K562 (cell line): Measurements from ENCODE around the gene ERLEC1. TPM values are rescaled to one million over a fixed set of nuclear protein-coding genes. Genes with fewer than 3 reads are reported as not detected.

Experiments used
- ATAC-seq: fragments of 200-7000 bp; cut with Tn5 transposase; 3 replicates; pipeline ENCODE4 v1.9.1; 2020; ENCODE audit warnings: moderate library complexity
- BruUV-seq: library from RNA; stranded (reverse); fragments of 400-500 nt; replicated peaks from 2 replicates; lab custom pipeline; 2021; lab: Mats Ljungman, UMichigan
- CTCF ChIA-PET: fragments of 300-600 bp; formaldehyde crosslinking; extraction: SDS; loops from one replicate; lab custom pipeline; 2021; ENCODE audit warnings: low intra/inter-chr PET ratio; lab: Yijun Ruan, JAX
- POLR2A ChIA-PET: fragments of 300-600, 350-650 bp; sonication (Branson Sonifier 250); formaldehyde crosslinking; extraction: SDS; loops from one replicate; lab custom pipeline; 2021; ENCODE audit warnings: antibody characterized with exemption, inconsistent platforms; lab: Yijun Ruan, JAX
- DNase-seq, 4 experiments: peaks; one replicate each; pipeline versions ENCODE4 v3.0.0 to v3.0.0-alpha.2; 2011 to 2018; ENCODE audit warnings: low spot score in 3 of 4, mixed read lengths in 3 of 4; ENCODE audit errors: extremely low read depth in 1 of 4
- FAIRE-seq: peaks from 2 replicates; lab custom pipeline; 2011; peaks lifted over from hg19 to GRCh38; lab: Jason Lieb, UNC
- H2AFZ ChIP-seq: 2 replicates; pipeline ENCODE4 v1.6.0; 2011; ENCODE audit warnings: low read depth, low read length, control low read depth, inconsistent platforms
- H3K27ac ChIP-seq: fragments of 200-600 bp; 3 replicates; pipeline ENCODE4 v1.8.0; 2011; ENCODE audit warnings: low read depth, mild to moderate bottlenecking, control low read depth, inconsistent platforms, low read length, moderate library complexity, mixed read lengths; ENCODE audit errors: extremely low read depth
- H3K27me3 ChIP-seq, 2 experiments: fragments of 300-600 bp in 1 of 2; 2 replicates in 1 of 2; 3 replicates in 1 of 2; pipeline versions ENCODE4 v1.6.0 to v1.8.0; 2011; ENCODE audit warnings: inconsistent platforms in 2 of 2, low read length in 2 of 2, mild to moderate bottlenecking in 1 of 2, mixed read lengths in 1 of 2, moderate library complexity in 1 of 2; ENCODE audit not compliant: control insufficient read depth in 2 of 2, insufficient read depth in 2 of 2
- H3K36me3 ChIP-seq: fragments of 300-600 bp; 3 replicates; pipeline ENCODE4 v1.8.0; 2011; ENCODE audit warnings: mild to moderate bottlenecking, low read length, inconsistent platforms; ENCODE audit not compliant: control insufficient read depth, insufficient read depth
- H3K4me1 ChIP-seq, 2 experiments: fragments of 200-600 bp in 1 of 2; replicated peaks in 1 of 2; 2 replicates in 1 of 2; 3 replicates in 1 of 2; pipeline versions ENCODE4 v1.5.1 to v1.8.0; 2011; ENCODE audit warnings: inconsistent platforms in 2 of 2, low read length in 2 of 2, mild to moderate bottlenecking in 1 of 2, mixed read lengths in 1 of 2, moderate library complexity in 1 of 2; ENCODE audit not compliant: control insufficient read depth in 2 of 2, insufficient read depth in 2 of 2
- H3K4me2 ChIP-seq: 2 replicates; pipeline ENCODE4 v1.6.1; 2011; ENCODE audit warnings: low read length, control low read depth, inconsistent platforms, mixed read lengths; ENCODE audit not compliant: insufficient read depth
- H3K4me3 ChIP-seq: fragments of 200-600 bp; sonication (generic), shearing (Covaris generic); 2 replicates; pipeline ENCODE4 v1.5.1; 2016; ENCODE audit warnings: control low read depth, inconsistent platforms
- H3K79me2 ChIP-seq: fragments of 200-600 bp; 3 replicates; pipeline ENCODE4 v1.8.0; 2011; ENCODE audit warnings: low read length, inconsistent platforms; ENCODE audit not compliant: control insufficient read depth, insufficient read depth
- H3K9ac ChIP-seq, 2 experiments: 2 replicates each; pipeline versions ENCODE4 v1.6.0 to v1.6.1; 2011; ENCODE audit warnings: low read depth in 2 of 2, low read length in 2 of 2, control low read depth in 1 of 2, inconsistent platforms in 1 of 2, mild to moderate bottlenecking in 1 of 2, mixed read lengths in 1 of 2; ENCODE audit not compliant: insufficient read depth in 1 of 2
- H3K9me1 ChIP-seq: one replicate; pipeline ENCODE4 v1.6.0; 2011; ENCODE audit warnings: inconsistent platforms, mild to moderate bottlenecking, low read length, moderate library complexity; ENCODE audit not compliant: control insufficient read depth, insufficient read depth
- H3K9me3 ChIP-seq: replicated peaks from 2 replicates; pipeline ENCODE4 v1.5.1; 2011; ENCODE audit warnings: low read depth, low read length, inconsistent platforms; ENCODE audit not compliant: control insufficient read depth, insufficient read depth
- H4K20me1 ChIP-seq: replicated peaks from 2 replicates; pipeline ENCODE4 v1.6.1; 2011; ENCODE audit warnings: low read length, inconsistent platforms, mixed read lengths; ENCODE audit not compliant: control insufficient read depth, insufficient read depth
- ARID3B ChIP-seq: fragments of 250-450 bp; sonication (Bioruptor Pico); IDR thresholded peaks from 2 replicates; pipeline ENCODE4 v1.4.0; 2020; ENCODE audit warnings: borderline replicate concordance
- ATF3 ChIP-seq, 2 experiments: fragments of 450-650 bp in 1 of 2; sonication (generic) in 1 of 2; formaldehyde crosslinking in 1 of 2; IDR thresholded peaks in 1 of 2; conservative IDR thresholded peaks in 1 of 2; 2 replicates each; pipeline versions ENCODE4 v1.6.1 to v1.8.1; 2016 to 2023; ENCODE audit warnings: mild to moderate bottlenecking in 2 of 2, moderate library complexity in 2 of 2, inconsistent platforms in 1 of 2, missing genetic modification reagents in 1 of 2
- C11orf30 ChIP-seq: fragments of 450-650 bp; IDR thresholded peaks from 2 replicates; pipeline ENCODE4 v1.6.1; 2016; ENCODE audit warnings: low read depth, mild to moderate bottlenecking
- ESRRB ChIP-seq: fragments of 250-450 bp; sonication (Bioruptor Pico); IDR thresholded peaks from 2 replicates; pipeline ENCODE4 v1.5.0; 2020; ENCODE audit warnings: mild to moderate bottlenecking, moderate library complexity, borderline replicate concordance
- GTF2F1 ChIP-seq: IDR thresholded peaks from 2 replicates; pipeline ENCODE4 v1.6.1; 2011; ENCODE audit warnings: low read depth, low read length, improper control_type of control experiment
- HNRNPLL ChIP-seq: fragments of 200-400 bp; formaldehyde crosslinking; IDR thresholded peaks from 2 replicates; pipeline ENCODE4 v1.6.1; 2017; ENCODE audit warnings: low read length, low read depth, mild to moderate bottlenecking; ENCODE audit not compliant: poor library complexity, severe bottlenecking
- PCBP2 ChIP-seq: fragments of 200-400 bp; formaldehyde crosslinking; IDR thresholded peaks from 2 replicates; pipeline ENCODE4 v1.6.1; 2018; ENCODE audit warnings: low read length, low read depth, mild to moderate bottlenecking, moderate library complexity; ENCODE audit not compliant: poor library complexity, severe bottlenecking
- RHOXF2B ChIP-seq: fragments of 250-450 bp; sonication (Bioruptor Pico); conservative IDR thresholded peaks from 2 replicates; pipeline ENCODE4 v1.5.1; 2021
- THRB ChIP-seq: fragments of 450-650 bp; formaldehyde crosslinking; conservative IDR thresholded peaks from 2 replicates; pipeline ENCODE4 v1.4.0; 2022; ENCODE audit warnings: mild to moderate bottlenecking, missing genetic modification characterization
- WHSC1 ChIP-seq: IDR thresholded peaks from one replicate; pipeline ENCODE4 v1.6.1; 2012; ENCODE audit warnings: low read length, control low read depth, inconsistent platforms
- XRCC5 ChIP-seq: fragments of 200-400 bp; formaldehyde crosslinking; IDR thresholded peaks from 2 replicates; pipeline ENCODE4 v1.6.1; 2017; ENCODE audit warnings: low read depth, mild to moderate bottlenecking, low read length
- ZBTB11 ChIP-seq, 3 experiments: fragments of 200-800 bp in 1 of 3; fragments of 250-450 bp in 1 of 3; fragments of 450-650 bp in 1 of 3; sonication (Bioruptor Pico) in 1 of 3; sonication (Bioruptor generic) in 1 of 3; formaldehyde crosslinking in 1 of 3; IDR thresholded peaks; 2 replicates each; pipeline versions ENCODE4 v1.6.1 to v1.8.0; 2016 to 2022; ENCODE audit warnings: mild to moderate bottlenecking in 2 of 3, missing genetic modification characterization in 2 of 3, missing compliant biosample characterization in 1 of 3, moderate library complexity in 1 of 3
- ZNF217 ChIP-seq: sonication (generic); formaldehyde crosslinking; IDR thresholded peaks from 2 replicates; pipeline ENCODE4 v1.8.0; 2022; ENCODE audit warnings: mild to moderate bottlenecking, missing genetic modification reagents
- ZNF316 ChIP-seq: fragments of 450-650 bp; IDR thresholded peaks from 2 replicates; pipeline ENCODE4 v1.6.1; 2016
- in situ Hi-C: fragments of 300-500 bp; cut with MboI; formaldehyde crosslinking; loops from 4 replicates; pipeline ENCODE4 v1.15.0; 2018; ENCODE audit warnings: inconsistent platforms, mixed read lengths
- intact Hi-C: fragments of 100-400 bp; cut with micrococcal nuclease; formaldehyde crosslinking; loops from 2 replicates; pipeline ENCODE4 v1.14.2; 2022
- polyA plus RNA-seq, 8 experiments: library from polyadenylated mRNA; depleted of rRNA in 4 of 8; stranded (reverse) in 5 of 8; unstranded in 3 of 8; fragments of >200 nt; fragmentation: Nextera tagmentation in 2 of 8; fragmentation: Illumina TruSeq in 1 of 8; extraction: Ambion mirVana in 2 of 8; extraction: Trizol in 1 of 8; gene quantifications; 2 replicates each; pipeline versions ENCODE4 v1.2.1 to v1.2.3, GENCODE V29; 2011 to 2014; ENCODE audit warnings: inconsistent platforms in 1 of 8, missing spikeins in 1 of 8
- total RNA-seq, 7 experiments: library from RNA; depleted of rRNA in 6 of 7; stranded (reverse); fragments of >200 nt in 6 of 7; fragmentation: Illumina TruSeq in 2 of 7; extraction: Trizol in 2 of 7; gene quantifications; 2 replicates each; pipeline versions ENCODE4 v1.2.1 to v1.2.3, GENCODE V29; 2011 to 2021; ENCODE audit warnings: low replicate concordance in 1 of 7

ERLEC1 gene
- total and polyA plus RNA-seq, 9 of the 15 experiments (the other 6 are each of a cell fraction or from before 2014, with no cell fraction given): 12.0 to 41.6 (median 30.6) TPM

GRCh38 chr2:53813151-53813550, 26.3 kb downstream of the ERLEC1 start:
- POLR2A ChIA-PET: interaction anchor here (0.8 kb wide), 1 partner anchor 45 kb away, joined by 3 read pairs; no protein-coding TSS in a partner anchor
- Histone ChIP-seq H3K4me1 (no peaks in the 10 kb centered on the region), H3K4me3 (no peak overlapping the region), H3K79me2 (no peaks in the 10 kb centered on the region), H3K4me2 (no peak overlapping the region), H3K27me3 (no peaks in the 10 kb centered on the region), H2AFZ (no peak overlapping the region), H3K9me1 (no peaks in the 10 kb centered on the region), H3K9me3 (no peaks in the 10 kb centered on the region), H3K36me3 (peaks cover 78% of the 10 kb centered on the region), H4K20me1 (no peaks in the 10 kb centered on the region), H3K9ac (no peak overlapping the region), H3K27ac (no peak overlapping the region)
- no peak for FAIRE-seq
- DNase-seq: no peak
- in situ Hi-C loops (no loop called here), intact Hi-C loops (no loop called here)
- no TSS peak for BruUV-seq
- CTCF ChIA-PET: no interaction called here
- ATAC-seq: no peak
- TF ChIP-seq ZNF316 (peak; percentile 25; the same call in 1 of the 2 replicates), ARID3B (CRISPR knock-in tag) (no peak), WHSC1 (no peak), ATF3 (IDR thresholded peaks at IDR 0.05) (peak; percentile 54; the same call in 1 of the 2 replicates), ATF3 (CRISPR knock-in tag; conservative IDR thresholded peaks at IDR 0.05) (no peak), ZNF217 (CRISPR knock-in tag) (no peak), XRCC5 (no peak), ESRRB (CRISPR knock-in tag) (no peak), THRB (CRISPR knock-in tag) (no peak), HNRNPLL (no peak), GTF2F1 (no peak), ZBTB11 (CRISPR knock-in tag; IDR thresholded peaks at IDR 0.05) (no peak), C11orf30 (peak; percentile 38; the same call in 1 of the 2 replicates), RHOXF2B (CRISPR knock-in tag) (no peak), PCBP2 (no peak)
